VCaP (cell line): ENCODE data around the gene MAPK11.
"Not testable (repeated sequence)": the region's sequence is repeated elsewhere in the genome, so short reads cannot be mapped to it uniquely, and the experiment has no call there.

Experiments used
- H3K27ac ChIP-seq: fragments of 450-650 bp; 2 replicates; pipeline ENCODE4 v1.5.1; 2017
- TF ChIP-seq, protein P1 (sequence below): fragments of 450-650 bp; conservative IDR thresholded peaks from 2 replicates; pipeline ENCODE4 v1.5.1; 2017; ENCODE audit warnings: mild to moderate bottlenecking, moderate library complexity

Gene MAPK11

DNA sequence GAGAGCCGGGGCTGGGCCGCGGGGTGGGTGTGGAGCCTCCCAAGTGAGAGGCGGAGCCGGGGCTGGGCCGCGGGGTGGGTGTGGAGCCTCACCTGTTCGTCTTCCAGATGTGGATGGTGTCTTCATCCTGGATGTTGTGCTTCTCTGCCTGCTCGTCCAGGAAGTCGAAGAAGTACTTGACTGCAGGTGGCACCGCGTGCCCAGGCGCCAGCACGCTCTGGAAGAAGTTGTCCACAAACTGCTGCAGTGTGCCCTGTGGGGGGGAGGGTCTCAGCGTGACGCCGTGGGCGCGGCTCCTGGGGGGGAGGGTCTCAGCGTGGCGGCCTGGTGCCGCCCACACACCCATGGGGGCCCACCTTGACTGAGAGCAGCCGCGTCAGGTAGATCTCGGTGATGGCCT is 7.6 kb upstream of the MAPK11 start:
- TF ChIP-seq, protein P1, sequence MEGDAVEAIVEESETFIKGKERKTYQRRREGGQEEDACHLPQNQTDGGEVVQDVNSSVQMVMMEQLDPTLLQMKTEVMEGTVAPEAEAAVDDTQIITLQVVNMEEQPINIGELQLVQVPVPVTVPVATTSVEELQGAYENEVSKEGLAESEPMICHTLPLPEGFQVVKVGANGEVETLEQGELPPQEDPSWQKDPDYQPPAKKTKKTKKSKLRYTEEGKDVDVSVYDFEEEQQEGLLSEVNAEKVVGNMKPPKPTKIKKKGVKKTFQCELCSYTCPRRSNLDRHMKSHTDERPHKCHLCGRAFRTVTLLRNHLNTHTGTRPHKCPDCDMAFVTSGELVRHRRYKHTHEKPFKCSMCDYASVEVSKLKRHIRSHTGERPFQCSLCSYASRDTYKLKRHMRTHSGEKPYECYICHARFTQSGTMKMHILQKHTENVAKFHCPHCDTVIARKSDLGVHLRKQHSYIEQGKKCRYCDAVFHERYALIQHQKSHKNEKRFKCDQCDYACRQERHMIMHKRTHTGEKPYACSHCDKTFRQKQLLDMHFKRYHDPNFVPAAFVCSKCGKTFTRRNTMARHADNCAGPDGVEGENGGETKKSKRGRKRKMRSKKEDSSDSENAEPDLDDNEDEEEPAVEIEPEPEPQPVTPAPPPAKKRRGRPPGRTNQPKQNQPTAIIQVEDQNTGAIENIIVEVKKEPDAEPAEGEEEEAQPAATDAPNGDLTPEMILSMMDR: no peak
- H3K27ac ChIP-seq: no peak overlapping the region

GRCh38 chr22:50276143-50276542 is 6.0 kb upstream of the MAPK11 start:
- TF ChIP-seq, protein P1: no peak
- H3K27ac ChIP-seq: no peak overlapping the region

- H3K27ac ChIP-seq: no peak overlapping the region
- TF ChIP-seq, protein P1: no peak
These were observed 5.2 kb upstream of the MAPK11 start for GRCh38 chr22:50275181-50276055.

- TF ChIP-seq, protein P1: no peak
- H3K27ac ChIP-seq: no peak overlapping the region
These were observed 4.6 kb upstream of the MAPK11 start for GRCh38 chr22:50274771-50275170.

DNA sequence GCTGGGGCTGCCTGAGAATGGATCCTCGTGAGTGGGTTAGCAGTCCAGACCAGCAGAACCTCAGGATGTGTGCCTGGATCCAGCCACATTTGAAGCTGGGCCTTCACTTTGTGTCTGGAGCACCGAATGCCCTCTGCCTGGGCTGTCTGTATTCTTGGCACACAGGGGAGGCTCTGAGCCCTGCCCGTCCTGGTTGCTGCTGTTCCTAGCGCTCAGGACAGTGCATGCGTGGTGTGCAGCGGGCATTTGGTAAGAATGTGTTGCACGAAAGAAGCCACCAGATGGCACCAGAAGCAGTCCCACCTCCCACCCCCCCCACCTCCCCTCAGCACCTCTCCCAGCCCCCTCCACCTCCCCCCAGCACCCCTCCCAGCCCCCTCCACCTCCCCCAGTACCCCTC is 4.1 kb upstream of the MAPK11 start:
- H3K27ac ChIP-seq: no peak overlapping the region
- TF ChIP-seq, protein P1: no peak

DNA sequence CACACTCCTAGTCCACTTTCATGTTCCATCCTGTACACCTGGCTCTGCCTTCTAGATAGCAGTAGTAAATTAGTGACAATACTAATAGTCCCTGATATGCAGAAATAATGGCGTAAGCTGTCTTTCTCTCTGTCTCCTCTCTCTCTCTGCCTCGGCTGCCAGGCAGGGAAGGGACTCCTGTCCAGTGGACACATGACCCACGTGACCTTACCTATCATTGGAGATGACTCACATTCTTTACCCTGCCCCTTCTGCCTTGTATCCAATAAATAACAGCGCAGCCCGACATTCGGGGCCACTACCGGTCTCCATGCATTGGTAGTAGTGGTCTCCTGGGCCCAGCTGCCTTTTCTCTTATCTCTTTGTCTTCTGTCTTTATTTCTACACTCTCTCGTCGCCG is 3.6 kb upstream of the MAPK11 start:
- H3K27ac ChIP-seq: not testable (repeated sequence)

DNA sequence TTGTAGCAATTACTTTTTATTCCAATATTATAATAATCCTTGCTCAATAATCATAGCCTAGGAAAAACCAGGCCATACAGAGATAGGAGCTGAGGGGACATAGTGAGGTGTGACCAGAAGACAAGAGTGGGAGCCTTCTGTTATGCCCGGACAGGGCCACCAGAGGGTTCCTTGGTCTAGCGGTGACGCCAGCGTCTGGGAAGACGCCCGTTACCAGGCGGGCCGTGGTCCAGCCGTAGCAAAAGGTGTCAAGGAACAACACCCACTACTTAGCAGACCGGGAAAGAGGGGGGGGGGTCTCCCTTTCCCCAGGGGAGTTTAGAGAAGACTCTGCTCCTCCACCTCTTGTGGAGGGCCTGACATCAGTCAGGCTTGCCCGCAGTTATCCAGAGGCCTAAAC is 3.2 kb upstream of the MAPK11 start:
- not testable (repeated sequence) for H3K27ac ChIP-seq

- peak overlapping the region; percentile 85 for H3K27ac ChIP-seq
- TF ChIP-seq, protein P1: no peak
These were observed 2.0 kb upstream of the MAPK11 start for GRCh38 chr22:50272044-50272802.
